Amygdala (tissue), 56 donors: ENCODE data around the gene FOXL3.
"Not testable (repeated sequence)": the region's sequence is repeated elsewhere in the genome, so short reads cannot be mapped to it uniquely, and the experiment has no call there.

Source experiments
- DNase-seq, 56 donors: peaks; one replicate each; lab custom pipeline; 2025; lab: John Stamatoyannopoulos, UW

Gene FOXL3

GRCh38 chr7:285731-286130 is 4.2 kb upstream of the FOXL3 start:
- no peak for DNase-seq

- no peak for DNase-seq
Observed at GRCh38 chr7:286266-286665, 3.7 kb upstream of the FOXL3 start.

GRCh38 chr7:288671-289101 is 1.3 kb upstream of the FOXL3 start:
- no peak for DNase-seq

GRCh38 chr7:289209-289755 is 688 bp upstream of the FOXL3 start:
- DNase-seq, result no peak

GRCh38 chr7:290554-291372 is 793 bp downstream of the FOXL3 start:
- no peak for DNase-seq

GRCh38 chr7:291373-292092 is 1.6 kb downstream of the FOXL3 start:
- no peak for DNase-seq

GRCh38 chr7:292226-292625 is 2.3 kb downstream of the FOXL3 start:
- DNase-seq, result no peak

- no peak for DNase-seq
Observed at GRCh38 chr7:292826-293225, 2.9 kb downstream of the FOXL3 start.

GRCh38 chr7:293681-294439 is 3.9 kb downstream of the FOXL3 start:
- no peak for DNase-seq

GRCh38 chr7:294440-295154 is 4.6 kb downstream of the FOXL3 start:
- DNase-seq, result no peak

- DNase-seq, result no peak
Observed at GRCh38 chr7:295155-296154, 5.5 kb downstream of the FOXL3 start.

- no peak for DNase-seq
Observed at GRCh38 chr7:296373-296945, 6.5 kb downstream of the FOXL3 start.

GRCh38 chr7:297141-297540 is 7.2 kb downstream of the FOXL3 start:
- not testable (repeated sequence) for DNase-seq

GRCh38 chr7:297611-298374 is 7.8 kb downstream of the FOXL3 start:
- no peak for DNase-seq

- DNase-seq, result no peak
Observed at GRCh38 chr7:298375-298702, 8.4 kb downstream of the FOXL3 start.

- DNase-seq, result no peak
Observed at GRCh38 chr7:298743-299142, 8.8 kb downstream of the FOXL3 start.

GRCh38 chr7:299169-299568 is 9.2 kb downstream of the FOXL3 start:
- DNase-seq, result no peak

GRCh38 chr7:299628-300027 is 9.7 kb downstream of the FOXL3 start:
- no peak for DNase-seq
